Neutrophil (primary cell): ENCODE results near the gene SLC44A2.

Source experiments
- H3K27ac ChIP-seq: fragments of 200-600 bp; sonication (generic); 2 replicates; pipeline ENCODE4 v1.5.1; 2016; ENCODE audit warnings: mild to moderate bottlenecking, moderate library complexity
- H3K27me3 ChIP-seq: fragments of 200-600 bp; sonication (generic); 2 replicates; pipeline ENCODE4 v1.6.0; 2016; ENCODE audit warnings: mild to moderate bottlenecking
- H3K36me3 ChIP-seq: fragments of 200-600 bp; sonication (generic); 2 replicates; pipeline ENCODE4 v1.5.1; 2017
- H3K4me1 ChIP-seq, 2 experiments: fragments of 200-600 bp in 1 of 2; sonication (generic) in 1 of 2; 1 replicate in 1 of 2; 2 replicates in 1 of 2; pipeline versions ENCODE4 v1.5.1 to v1.6.1; 2013 to 2016; ENCODE audit warnings: low read depth in 1 of 2, low read length in 1 of 2, mild to moderate bottlenecking in 1 of 2, moderate library complexity in 1 of 2; ENCODE audit not compliant: control insufficient read depth in 1 of 2, insufficient read depth in 1 of 2
- H3K4me3 ChIP-seq, 2 experiments: fragments of 200-600 bp in 1 of 2; sonication (generic) in 1 of 2; 1 replicate in 1 of 2; 2 replicates in 1 of 2; pipeline ENCODE4 v1.5.1; 2013 to 2016; ENCODE audit warnings: low read depth in 1 of 2, low read length in 1 of 2, mild to moderate bottlenecking in 1 of 2, moderate library complexity in 1 of 2
- H3K9me3 ChIP-seq: fragments of 200-600 bp; sonication (generic); 2 replicates; pipeline ENCODE4 v1.5.1; 2016
- TF ChIP-seq, protein P1 (sequence below): fragments of 200-600 bp; sonication (generic); IDR thresholded peaks from 2 replicates; pipeline ENCODE4 v1.5.1; 2016; ENCODE audit warnings: antibody characterized with exemption

SLC44A2 gene

DNA sequence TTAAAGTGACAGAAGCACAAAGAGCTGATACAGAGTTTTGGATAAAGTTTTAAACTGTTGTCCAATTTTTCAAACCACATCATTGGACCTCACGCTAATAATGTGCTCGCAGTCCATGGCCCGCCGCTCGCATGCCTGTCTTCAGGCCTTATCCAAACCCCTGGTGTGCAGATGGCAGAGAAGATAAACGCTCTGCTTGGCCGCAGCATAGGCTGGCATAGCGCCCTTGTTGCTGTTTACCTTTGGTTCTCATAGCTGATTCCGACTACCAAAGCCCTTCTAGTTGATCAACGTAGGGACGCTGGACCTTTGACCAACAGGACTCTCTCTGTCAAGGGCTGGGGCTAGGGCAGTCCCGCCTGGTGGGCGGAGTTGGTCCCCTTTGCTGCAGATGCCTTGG is 52.4 kb downstream of the SLC44A2 start:
- peaks cover under 1 to 2% of the 10 kb centered on the region in 2 experiments for H3K4me1 ChIP-seq
- H3K36me3 ChIP-seq: peaks cover 72% of the 10 kb centered on the region
- H3K4me3 ChIP-seq: no peak overlapping the region
- no peak overlapping the region for H3K27ac ChIP-seq
- TF ChIP-seq, protein P1, sequence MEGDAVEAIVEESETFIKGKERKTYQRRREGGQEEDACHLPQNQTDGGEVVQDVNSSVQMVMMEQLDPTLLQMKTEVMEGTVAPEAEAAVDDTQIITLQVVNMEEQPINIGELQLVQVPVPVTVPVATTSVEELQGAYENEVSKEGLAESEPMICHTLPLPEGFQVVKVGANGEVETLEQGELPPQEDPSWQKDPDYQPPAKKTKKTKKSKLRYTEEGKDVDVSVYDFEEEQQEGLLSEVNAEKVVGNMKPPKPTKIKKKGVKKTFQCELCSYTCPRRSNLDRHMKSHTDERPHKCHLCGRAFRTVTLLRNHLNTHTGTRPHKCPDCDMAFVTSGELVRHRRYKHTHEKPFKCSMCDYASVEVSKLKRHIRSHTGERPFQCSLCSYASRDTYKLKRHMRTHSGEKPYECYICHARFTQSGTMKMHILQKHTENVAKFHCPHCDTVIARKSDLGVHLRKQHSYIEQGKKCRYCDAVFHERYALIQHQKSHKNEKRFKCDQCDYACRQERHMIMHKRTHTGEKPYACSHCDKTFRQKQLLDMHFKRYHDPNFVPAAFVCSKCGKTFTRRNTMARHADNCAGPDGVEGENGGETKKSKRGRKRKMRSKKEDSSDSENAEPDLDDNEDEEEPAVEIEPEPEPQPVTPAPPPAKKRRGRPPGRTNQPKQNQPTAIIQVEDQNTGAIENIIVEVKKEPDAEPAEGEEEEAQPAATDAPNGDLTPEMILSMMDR: no peak
- H3K27me3 ChIP-seq: no peaks in the 10 kb centered on the region
- no peaks in the 10 kb centered on the region for H3K9me3 ChIP-seq

DNA sequence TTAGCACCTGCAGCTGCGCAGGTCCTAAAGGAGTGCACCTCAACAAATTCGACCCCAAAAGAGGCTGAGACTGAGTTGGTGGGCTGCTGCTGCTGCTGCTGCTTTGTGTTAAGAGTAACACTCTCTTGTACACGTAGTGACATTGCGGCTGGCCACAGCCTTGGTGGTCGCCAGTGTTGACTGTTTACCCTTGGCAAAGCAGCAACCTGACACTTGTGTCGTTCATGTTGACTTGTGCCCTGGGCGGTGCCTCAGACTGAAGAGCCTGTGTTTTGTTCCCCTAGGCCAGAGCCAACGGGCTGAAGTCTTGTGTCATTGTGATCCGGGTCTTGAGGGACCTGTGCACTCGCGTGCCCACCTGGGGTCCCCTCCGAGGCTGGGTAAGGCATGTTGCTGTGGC is 53.5 kb downstream of the SLC44A2 start:
- Histone ChIP-seq H3K36me3 (peaks cover 80% of the 10 kb centered on the region), H3K27me3 (no peaks in the 10 kb centered on the region), H3K4me1 (no peaks in the 10 kb centered on the region), H3K27ac (no peak overlapping the region), H3K4me3 (no peak overlapping the region), H3K9me3 (no peaks in the 10 kb centered on the region)
- TF ChIP-seq, protein P1: no peak

DNA sequence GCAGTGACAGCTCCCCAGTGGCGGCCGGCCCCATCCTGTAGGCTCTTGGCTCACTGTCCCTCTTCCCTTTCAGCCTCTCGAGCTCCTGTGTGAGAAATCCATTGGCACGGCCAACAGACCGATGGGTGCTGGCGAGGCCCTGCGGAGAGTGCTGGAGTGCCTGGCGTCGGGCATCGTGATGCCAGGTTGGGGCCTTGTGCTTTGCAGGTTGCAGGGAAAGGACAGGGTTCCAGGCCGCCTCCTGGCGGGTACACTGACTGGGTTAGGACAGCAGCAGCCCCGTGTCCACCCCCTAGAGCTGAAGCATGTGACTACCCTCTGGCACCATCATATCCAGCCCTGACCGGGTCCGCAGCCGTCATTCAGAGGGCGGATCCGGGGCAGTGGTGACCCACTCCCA is 54.4 kb downstream of the SLC44A2 start:
- H3K27ac ChIP-seq: no peak overlapping the region
- no peaks in the 10 kb centered on the region for H3K9me3 ChIP-seq
- no peak overlapping the region for H3K4me3 ChIP-seq
- no peaks in the 10 kb centered on the region for H3K4me1 ChIP-seq
- no peaks in the 10 kb centered on the region for H3K27me3 ChIP-seq
- TF ChIP-seq, protein P1: no peak
- peaks cover 88% of the 10 kb centered on the region for H3K36me3 ChIP-seq

GRCh38 chr19:10680545-10681135 is 55.3 kb downstream of the SLC44A2 start:
- Histone ChIP-seq H3K27me3 (no peaks in the 10 kb centered on the region), H3K36me3 (peaks cover 90% of the 10 kb centered on the region), H3K27ac (no peak overlapping the region), H3K9me3 (no peaks in the 10 kb centered on the region), H3K4me1 (no peaks in the 10 kb centered on the region), H3K4me3 (no peak overlapping the region)
- TF ChIP-seq, protein P1: no peak

DNA sequence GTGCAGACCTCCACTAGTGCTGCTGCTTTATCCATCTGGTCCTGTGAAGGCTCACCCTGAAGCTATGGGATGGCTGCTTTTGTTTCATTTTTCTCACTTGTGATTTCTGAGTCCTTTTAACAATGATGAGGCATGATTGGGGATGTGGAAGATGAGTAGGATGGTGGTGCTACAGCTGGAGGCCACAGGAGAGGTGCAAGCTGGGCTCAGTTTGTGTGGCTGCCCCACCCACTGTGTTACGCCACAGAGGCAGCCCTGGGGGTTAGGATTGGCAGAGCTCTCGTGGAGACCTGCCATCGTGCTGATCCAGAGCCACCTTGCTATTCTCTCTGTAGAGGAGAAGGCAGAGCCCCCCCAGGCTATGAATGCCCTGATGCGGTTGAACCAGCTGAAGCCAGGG is 56.3 kb downstream of the SLC44A2 start:
- Histone ChIP-seq H3K9me3 (no peaks in the 10 kb centered on the region), H3K36me3 (peaks cover 98% of the 10 kb centered on the region), H3K27ac (no peak overlapping the region), H3K4me1 (no peaks in the 10 kb centered on the region), H3K27me3 (no peaks in the 10 kb centered on the region), H3K4me3 (no peak overlapping the region)
- TF ChIP-seq, protein P1: no peak
